GM23338 (cell line): ENCODE results near the gene DTNBP1.

Experiments used
- CREB1 ChIP-seq: fragments of 250-450 bp; sonication (Bioruptor Pico); IDR thresholded peaks from 2 replicates; pipeline ENCODE4 v1.5.0; 2020; ENCODE audit warnings: low read depth, mild to moderate bottlenecking, moderate library complexity
- CTCF ChIP-seq, 2 experiments: fragments of 200-600 bp in 1 of 2; sonication (generic) in 1 of 2; conservative IDR thresholded peaks; 2 replicates each; pipeline versions ENCODE4 v1.5.1 to v1.6.1; 2016 to 2017; ENCODE audit warnings: antibody characterized with exemption in 2 of 2, low read depth in 2 of 2, mild to moderate bottlenecking in 2 of 2, moderate library complexity in 1 of 2
- EZH2 ChIP-seq: fragments of 200-600 bp; sonication (generic); IDR thresholded peaks from one replicate; pipeline ENCODE4 v1.8.0; 2017; ENCODE audit warnings: antibody characterized with exemption, mild to moderate bottlenecking, low read depth; ENCODE audit not compliant: unreplicated experiment
- EZH2phosphoT487 ChIP-seq: fragments of 200-600 bp; sonication (generic); IDR thresholded peaks from one replicate; pipeline ENCODE4 v1.8.1; 2018; ENCODE audit warnings: antibody characterized with exemption; ENCODE audit not compliant: unreplicated experiment
- JUNB ChIP-seq: IDR thresholded peaks from one replicate; pipeline ENCODE4 v1.6.1; 2016; ENCODE audit warnings: antibody characterized with exemption; ENCODE audit not compliant: unreplicated experiment
- POLR2AphosphoS5 ChIP-seq: IDR thresholded peaks from 2 replicates; pipeline ENCODE4 v1.6.1; 2016; ENCODE audit warnings: antibody characterized with exemption, low read depth

GRCh38 chr6:15562977-15563376 lies 99.9 kb downstream of the DTNBP1 start:
- TF ChIP-seq EZH2 (no peak), POLR2AphosphoS5 (no peak), CTCF (conservative IDR thresholded peaks at IDR 0.05; ENCODE audit: low read depth in 2 of 2) (no peak), CREB1 (CRISPR knock-in tag) (no peak), EZH2phosphoT487 (no peak), JUNB (no peak)
